GM12865 (cell line): ENCODE data around the gene BPIFB4.
"Not testable (repeated sequence)": the region's sequence is repeated elsewhere in the genome, so short reads cannot be mapped to it uniquely, and the experiment has no call there.

ENCODE experiments used
- DNase-seq: peaks from one replicate; pipeline ENCODE4 v3.0.0; 2010; ENCODE audit warnings: low read depth
- H3K4me3 ChIP-seq: 2 replicates; pipeline ENCODE4 v1.5.1; 2011; ENCODE audit warnings: mild to moderate bottlenecking, low read depth, low read length, control low read depth
- TF ChIP-seq, protein P1 (sequence below): IDR thresholded peaks from 2 replicates; pipeline ENCODE4 v1.5.1; 2011; ENCODE audit warnings: low read length, control low read depth, low read depth, inconsistent platforms; ENCODE audit not compliant: insufficient read depth; ENCODE audit errors: missing control alignments

BPIFB4 gene

DNA sequence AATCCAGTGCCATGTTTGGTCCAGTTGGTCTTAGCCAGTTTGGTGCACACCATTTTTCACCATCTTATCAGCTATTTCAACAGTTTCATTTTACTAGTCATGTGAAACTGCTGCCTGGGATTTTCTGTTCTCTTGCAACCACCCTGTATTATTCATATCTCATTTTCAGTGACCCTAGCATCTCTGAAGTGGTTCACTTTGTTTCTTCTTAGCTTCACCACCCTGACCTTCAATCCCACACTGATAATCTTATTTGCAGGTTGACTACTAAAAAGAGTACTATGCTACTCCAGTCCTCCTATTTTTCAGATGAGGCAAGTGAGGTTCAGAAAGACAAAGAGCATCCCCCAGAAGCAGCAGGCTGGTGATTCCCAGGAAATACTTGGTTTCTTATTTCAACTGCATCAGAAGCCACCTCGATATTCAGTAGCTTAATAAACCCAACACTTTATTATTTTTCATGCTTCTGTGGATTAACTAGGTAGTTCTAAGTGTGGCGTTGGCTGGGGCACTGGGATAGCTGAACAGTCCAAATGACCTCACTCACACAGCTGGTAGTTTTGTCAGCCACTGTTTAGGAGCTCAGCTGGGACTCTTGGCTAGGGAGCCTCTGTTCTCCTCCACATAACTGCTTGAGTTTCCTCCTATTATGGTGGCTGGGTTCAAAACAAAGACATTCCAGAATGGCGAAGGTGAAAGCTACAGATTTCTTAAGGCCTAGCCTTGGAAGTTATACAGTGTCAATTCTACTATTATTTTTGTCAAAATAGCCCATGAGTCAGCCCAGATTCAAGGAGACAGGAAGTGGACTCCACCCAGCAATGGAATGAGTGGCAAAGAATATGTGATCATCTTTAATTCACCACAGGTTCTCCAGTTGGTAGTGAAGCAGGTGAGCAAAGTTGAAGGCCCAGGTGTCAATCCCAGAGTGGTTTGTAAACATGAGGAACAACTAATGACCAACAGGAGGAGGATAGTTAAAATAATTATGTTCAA, 40.6 kb downstream of the BPIFB4 start:
- TF ChIP-seq, protein P1, sequence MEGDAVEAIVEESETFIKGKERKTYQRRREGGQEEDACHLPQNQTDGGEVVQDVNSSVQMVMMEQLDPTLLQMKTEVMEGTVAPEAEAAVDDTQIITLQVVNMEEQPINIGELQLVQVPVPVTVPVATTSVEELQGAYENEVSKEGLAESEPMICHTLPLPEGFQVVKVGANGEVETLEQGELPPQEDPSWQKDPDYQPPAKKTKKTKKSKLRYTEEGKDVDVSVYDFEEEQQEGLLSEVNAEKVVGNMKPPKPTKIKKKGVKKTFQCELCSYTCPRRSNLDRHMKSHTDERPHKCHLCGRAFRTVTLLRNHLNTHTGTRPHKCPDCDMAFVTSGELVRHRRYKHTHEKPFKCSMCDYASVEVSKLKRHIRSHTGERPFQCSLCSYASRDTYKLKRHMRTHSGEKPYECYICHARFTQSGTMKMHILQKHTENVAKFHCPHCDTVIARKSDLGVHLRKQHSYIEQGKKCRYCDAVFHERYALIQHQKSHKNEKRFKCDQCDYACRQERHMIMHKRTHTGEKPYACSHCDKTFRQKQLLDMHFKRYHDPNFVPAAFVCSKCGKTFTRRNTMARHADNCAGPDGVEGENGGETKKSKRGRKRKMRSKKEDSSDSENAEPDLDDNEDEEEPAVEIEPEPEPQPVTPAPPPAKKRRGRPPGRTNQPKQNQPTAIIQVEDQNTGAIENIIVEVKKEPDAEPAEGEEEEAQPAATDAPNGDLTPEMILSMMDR = no peak
- DNase-seq = peak; percentile 84
- H3K4me3 ChIP-seq = no peak overlapping the region

GRCh38 chr20:33120934-33121333, 41.5 kb downstream of the BPIFB4 start:
- no peak overlapping the region for H3K4me3 ChIP-seq
- DNase-seq = no peak
- TF ChIP-seq, protein P1 = no peak

- DNase-seq, H3K4me3 ChIP-seq: not testable (repeated sequence)
Observed at GRCh38 chr20:33122297-33122696, 42.9 kb downstream of the BPIFB4 start.

DNA sequence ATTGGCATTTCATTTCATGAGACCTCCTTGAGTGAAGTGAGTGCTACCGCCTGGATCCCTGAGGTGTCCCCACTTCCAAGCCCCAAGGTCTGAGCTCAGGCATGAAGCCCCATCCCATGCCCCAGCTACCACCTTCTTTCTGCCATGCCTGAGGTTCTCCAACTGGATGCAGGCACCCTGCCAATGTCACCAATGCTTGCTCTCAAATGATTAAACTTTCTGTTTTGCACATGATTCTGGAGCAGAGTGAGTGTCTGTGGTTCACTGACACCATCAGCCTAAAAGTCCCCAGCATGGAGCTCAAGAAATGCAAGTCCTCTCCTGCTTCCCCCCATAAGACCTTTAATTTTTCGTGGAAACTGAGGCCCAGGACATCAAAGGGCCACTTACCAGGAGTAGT, 44.8 kb downstream of the BPIFB4 start:
- H3K4me3 ChIP-seq = no peak overlapping the region
- TF ChIP-seq, protein P1 = no peak
- DNase-seq = no peak

DNA sequence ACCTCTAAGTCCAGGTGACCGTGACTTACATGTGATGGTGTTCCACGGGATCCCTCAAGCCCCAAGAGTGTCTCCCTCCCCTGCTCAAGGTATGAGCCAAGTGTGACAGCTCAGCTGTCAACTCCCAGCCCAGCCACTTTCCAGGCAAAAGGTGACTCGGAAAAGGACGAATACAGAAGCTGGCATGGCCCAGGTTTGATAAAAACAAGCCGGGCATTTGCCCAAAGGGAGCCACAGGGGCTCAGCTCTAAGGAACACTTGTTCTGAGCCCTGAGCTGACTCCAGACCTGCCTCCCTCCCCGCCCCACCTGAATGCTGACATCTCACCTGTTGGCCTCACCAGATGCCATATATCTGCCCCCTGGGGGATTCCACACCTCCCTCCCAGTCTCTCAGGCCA, 45.6 kb downstream of the BPIFB4 start:
- H3K4me3 ChIP-seq = no peak overlapping the region
- no peak for DNase-seq
- TF ChIP-seq, protein P1 = no peak

DNA sequence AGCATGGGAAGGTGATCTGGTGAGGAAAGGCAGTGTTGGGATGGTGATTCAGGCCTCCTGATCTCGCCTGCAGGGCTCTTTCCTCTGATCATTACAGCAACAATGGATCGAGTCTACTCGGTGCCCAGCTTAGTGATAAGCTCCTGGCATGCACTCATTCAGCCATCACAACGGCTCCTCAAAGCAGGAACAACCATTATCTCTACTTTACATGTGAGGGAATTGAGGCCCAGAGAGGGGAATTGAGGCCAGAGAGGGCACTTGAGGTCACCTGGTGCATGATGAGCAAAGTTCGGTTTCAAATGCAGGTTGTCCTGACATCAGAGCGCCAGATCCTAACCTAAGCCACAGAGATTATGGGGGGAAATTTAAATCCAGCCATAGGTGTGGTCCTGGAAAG, 46.5 kb downstream of the BPIFB4 start:
- TF ChIP-seq, protein P1 = no peak
- DNase-seq = no peak
- no peak overlapping the region for H3K4me3 ChIP-seq

DNA sequence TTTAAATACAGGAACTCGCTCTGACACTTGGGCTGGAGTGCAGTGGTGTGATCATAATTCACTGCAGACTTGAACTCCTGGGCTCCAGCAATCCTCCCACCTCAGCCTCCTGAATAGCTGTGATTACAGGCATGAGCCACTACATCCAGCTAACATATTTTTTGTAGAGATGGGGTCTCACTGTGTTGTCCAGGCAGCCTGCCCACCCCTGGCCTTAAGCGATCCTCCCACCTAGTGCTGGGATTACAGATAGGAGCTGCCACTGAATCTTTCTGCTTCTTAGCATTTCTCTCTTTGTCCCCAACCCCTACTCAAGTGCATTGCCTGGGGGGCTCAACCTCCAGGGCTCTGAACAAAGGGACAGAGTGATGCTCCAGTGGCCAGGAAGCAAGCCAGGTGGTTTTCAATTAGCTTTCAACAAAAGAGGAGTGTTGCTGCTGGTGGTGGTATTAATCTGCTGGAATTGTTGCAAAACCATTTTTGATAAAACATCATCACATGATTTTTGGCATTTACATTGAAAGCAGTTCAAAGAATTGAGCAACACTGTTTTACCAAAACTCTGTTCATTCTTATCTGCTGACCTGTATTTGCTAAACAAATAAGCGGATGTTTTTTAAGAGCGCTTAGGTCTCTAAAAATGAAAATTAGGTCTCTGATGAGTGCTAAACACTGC, 48.1 kb downstream of the BPIFB4 start:
- TF ChIP-seq, protein P1 = no peak
- no peak for DNase-seq
- no peak overlapping the region for H3K4me3 ChIP-seq
